Suprapubic skin (tissue), 3 donors: Measurements from ENCODE around the gene ZDHHC6.

ENCODE experiments used
- CTCF ChIP-seq, 2 donors: fragments of 200-600 bp in 1 of 2; fragments of 450-650 bp in 1 of 2; sonication (generic) in 1 of 2; IDR thresholded peaks; one replicate each; pipeline ENCODE4 v1.5.1; 2016 to 2019; ENCODE audit warnings: antibody characterized with exemption in 2 of 2, mild to moderate bottlenecking in 1 of 2, moderate library complexity in 1 of 2
- POLR2A ChIP-seq, 2 donors: fragments of 450-650 bp; IDR thresholded peaks; one replicate each; pipeline ENCODE4 v1.6.1; 2017; ENCODE audit warnings: antibody characterized with exemption in 2 of 2, mild to moderate bottlenecking in 2 of 2, moderate library complexity in 2 of 2

GRCh38 chr10:112404617-112405016 lies 42.1 kb downstream of the ZDHHC6 start:
- no peak for TF ChIP-seq CTCF (IDR thresholded peaks at IDR 0.05)
- TF ChIP-seq POLR2A (IDR thresholded peaks at IDR 0.05): no peak
